Neural cell (in vitro differentiated cells): ENCODE measurements around the gene GNPTG. TPM values are rescaled to one million over a fixed set of nuclear protein-coding genes. Genes with fewer than 3 reads are reported as not detected.

ENCODE experiments used
- H2AFZ ChIP-seq: fragments of 200-600, 300-800 bp; sonication (generic), shearing (Covaris generic); 2 replicates; pipeline ENCODE4 v1.6.0; 2014; ENCODE audit warnings: low read depth, mild to moderate bottlenecking, antibody characterized with exemption, low read length, moderate library complexity
- H3F3A ChIP-seq: fragments of 200-600 bp; shearing (Covaris generic); 2 replicates; pipeline ENCODE4 v1.6.1; 2016; ENCODE audit warnings: mild to moderate bottlenecking, moderate library complexity, mixed read lengths, antibody characterized with exemption, low read length; ENCODE audit not compliant: insufficient read depth, poor library complexity, severe bottlenecking
- H3K27ac ChIP-seq: fragments of 200-600, 300-800 bp; sonication (generic), shearing (Covaris generic); 2 replicates; pipeline ENCODE4 v1.5.1; 2014; ENCODE audit warnings: mild to moderate bottlenecking, low read length, moderate library complexity
- H3K27me3 ChIP-seq: fragments of 300-800, 200-600 bp; sonication (generic), shearing (Covaris generic); 2 replicates; pipeline ENCODE4 v1.6.0; 2014; ENCODE audit warnings: mild to moderate bottlenecking, low read depth, low read length, moderate library complexity; ENCODE audit not compliant: insufficient read depth
- H3K36me3 ChIP-seq: fragments of 300-800, 200-600 bp; sonication (generic), shearing (Covaris generic); 2 replicates; pipeline ENCODE4 v1.5.1; 2014; ENCODE audit warnings: mild to moderate bottlenecking, antibody characterized with exemption, low read length, moderate library complexity; ENCODE audit not compliant: insufficient read depth
- H3K4me2 ChIP-seq: fragments of 300-800, 200-600 bp; sonication (generic), shearing (Covaris generic); 2 replicates; pipeline ENCODE4 v1.6.0; 2014; ENCODE audit warnings: mild to moderate bottlenecking, low read length
- H3K4me3 ChIP-seq: fragments of 300-800, 200-600 bp; sonication (generic), shearing (Covaris generic); 2 replicates; pipeline ENCODE4 v1.5.1; 2014; ENCODE audit warnings: mild to moderate bottlenecking, low read length, moderate library complexity
- H3K79me2 ChIP-seq: fragments of 200-600 bp; shearing (Covaris generic); replicated peaks from 2 replicates; pipeline ENCODE4 v1.6.0; 2014; ENCODE audit warnings: mild to moderate bottlenecking, low read length, moderate library complexity; ENCODE audit not compliant: insufficient read depth
- H3K9ac ChIP-seq: fragments of 300-800, 200-600 bp; sonication (generic), shearing (Covaris generic); 2 replicates; pipeline ENCODE4 v1.6.1; 2016; ENCODE audit warnings: mild to moderate bottlenecking, low read length, mixed read lengths
- H3K9me2 ChIP-seq: fragments of 200-600 bp; shearing (Covaris generic); 2 replicates; pipeline ENCODE4 v1.6.1; 2016; ENCODE audit warnings: mild to moderate bottlenecking, low read length, mixed read lengths; ENCODE audit not compliant: insufficient read depth
- H3K9me3 ChIP-seq: fragments of 200-600, 300-800 bp; sonication (generic), shearing (Covaris generic); 2 replicates; pipeline ENCODE4 v1.6.1; 2016; ENCODE audit warnings: mild to moderate bottlenecking, mixed run types, low read length, moderate library complexity, mixed read lengths
- H4K20me1 ChIP-seq: fragments of 200-600 bp; shearing (Covaris generic); 2 replicates; pipeline ENCODE4 v1.6.1; 2016; ENCODE audit warnings: mild to moderate bottlenecking, mixed run types; ENCODE audit not compliant: insufficient read depth
- CTCF ChIP-seq: fragments of 450-650 bp; IDR thresholded peaks from 2 replicates; pipeline ENCODE4 v1.5.1; 2014; ENCODE audit warnings: antibody characterized with exemption, mild to moderate bottlenecking, moderate library complexity; ENCODE audit not compliant: poor library complexity, severe bottlenecking
- EP300 ChIP-seq: fragments of 450-650 bp; conservative IDR thresholded peaks from 2 replicates; pipeline ENCODE4 v1.6.1; 2014; ENCODE audit warnings: antibody characterized with exemption, mild to moderate bottlenecking, moderate library complexity; ENCODE audit not compliant: poor library complexity, severe bottlenecking
- EZH2 ChIP-seq: fragments of 200-600, 300-800 bp; shearing (Covaris generic), sonication (generic); IDR thresholded peaks from 2 replicates; pipeline ENCODE4 v1.6.1; 2014; ENCODE audit warnings: antibody characterized with exemption, low read length, borderline replicate concordance, mild to moderate bottlenecking; ENCODE audit not compliant: insufficient read depth, poor library complexity, severe bottlenecking
- MXI1 ChIP-seq: fragments of 450-650 bp; conservative IDR thresholded peaks from 2 replicates; pipeline ENCODE4 v1.6.1; 2014; ENCODE audit warnings: antibody characterized with exemption, mild to moderate bottlenecking; ENCODE audit not compliant: poor library complexity, severe bottlenecking
- POLR2AphosphoS5 ChIP-seq: IDR thresholded peaks from 2 replicates; pipeline ENCODE4 v1.6.1; 2012
- RAD21 ChIP-seq: fragments of 450-650 bp; conservative IDR thresholded peaks from 2 replicates; pipeline ENCODE4 v1.6.1; 2014; ENCODE audit warnings: antibody characterized with exemption, mild to moderate bottlenecking, moderate library complexity
- REST ChIP-seq: IDR thresholded peaks from 2 replicates; pipeline ENCODE4 v1.6.1; 2012; ENCODE audit warnings: borderline replicate concordance
- SMC3 ChIP-seq: fragments of 450-650 bp; conservative IDR thresholded peaks from 2 replicates; pipeline ENCODE4 v1.6.1; 2014; ENCODE audit warnings: antibody characterized with exemption, mild to moderate bottlenecking, moderate library complexity; ENCODE audit not compliant: poor library complexity
- TAF1 ChIP-seq: IDR thresholded peaks from 2 replicates; pipeline ENCODE4 v1.6.1; 2012; ENCODE audit warnings: low read depth
- polyA plus RNA-seq: library from polyadenylated mRNA; depleted of rRNA; stranded (reverse); fragments of >200 nt; gene quantifications from 2 replicates; pipeline ENCODE4 v1.2.3, GENCODE V29; 2014

Gene GNPTG
- polyA plus RNA-seq, 1 donor from 2014 or later: 90.5 TPM

GRCh38 chr16:1412847-1413246, 61.1 kb downstream of the GNPTG start:
- TF ChIP-seq EZH2 (no peak), TAF1 (no peak), SMC3 (no peak), RAD21 (no peak), CTCF (no peak), EP300 (no peak), MXI1 (no peak), POLR2AphosphoS5 (no peak), REST (no peak)
- no peak overlapping the region for H3K9ac ChIP-seq
- no peak overlapping the region for H3K27ac ChIP-seq
- no peaks in the 10 kb centered on the region for H3F3A ChIP-seq
- no peak overlapping the region for H2AFZ ChIP-seq
- H3K27me3 ChIP-seq: no peaks in the 10 kb centered on the region
- no peaks in the 10 kb centered on the region for H3K9me2 ChIP-seq
- no peak overlapping the region for H3K4me2 ChIP-seq
- no peaks in the 10 kb centered on the region for H4K20me1 ChIP-seq
- H3K4me3 ChIP-seq: no peak overlapping the region
- H3K9me3 ChIP-seq: no peaks in the 10 kb centered on the region
- no peaks in the 10 kb centered on the region for H3K36me3 ChIP-seq
- H3K79me2 ChIP-seq: peaks cover 14% of the 10 kb centered on the region

Other genes starting within 250 kb of the GNPTG start
- 27.7 and 35.7 TPM in 2 replicates for gene CACNA1H, start 198.8 kb upstream of the GNPTG start, polyA plus RNA-seq
- not detected in 2 replicates for gene TPSG1, start 126.7 kb upstream of the GNPTG start, polyA plus RNA-seq
- gene TPSB2, start 121.7 kb upstream of the GNPTG start, polyA plus RNA-seq: not detected in 2 replicates
- gene TPSAB1, start 111.2 kb upstream of the GNPTG start, polyA plus RNA-seq: not detected in 2 replicates
- gene TPSD1, start 95.9 kb upstream of the GNPTG start, polyA plus RNA-seq: not detected in 2 replicates
- gene UBE2I, start 42.3 kb upstream of the GNPTG start, polyA plus RNA-seq: 111 and 126 TPM in 2 replicates
- 65.2 and 93.7 TPM in 2 replicates for gene BAIAP3, start 18.3 kb upstream of the GNPTG start, polyA plus RNA-seq
- gene TSR3, start 53 bp upstream of the GNPTG start, polyA plus RNA-seq: 102 and 106 TPM in 2 replicates
- 11.9 and 13.0 TPM in 2 replicates for gene UNKL, start 62.8 kb downstream of the GNPTG start, polyA plus RNA-seq
- gene UQCC4, start 68.8 kb downstream of the GNPTG start, polyA plus RNA-seq: 37.3 and 41.0 TPM in 2 replicates
- gene PERCC1, start 79.1 kb downstream of the GNPTG start, polyA plus RNA-seq: not detected in 2 replicates
- 3.1 and 3.3 TPM in 2 replicates for gene CCDC154, start 92.6 kb downstream of the GNPTG start, polyA plus RNA-seq
- 40.9 and 53.2 TPM in 2 replicates for gene CLCN7, start 123.1 kb downstream of the GNPTG start, polyA plus RNA-seq
- gene PTX4, start 137.0 kb downstream of the GNPTG start, polyA plus RNA-seq: not detected in 2 replicates
- gene TELO2, start 141.4 kb downstream of the GNPTG start, polyA plus RNA-seq: 50.4 and 55.5 TPM in 2 replicates
- gene TMEM204, start 181.7 kb downstream of the GNPTG start, polyA plus RNA-seq: not detected in 2 replicates